Endothelial cell of umbilical vein (primary cell): ENCODE results near the gene MGST2. TPM values are rescaled to one million over a fixed set of nuclear protein-coding genes. Genes with fewer than 3 reads are reported as not detected.

Experiments used
- BruUV-seq: library from RNA; stranded (reverse); fragments of 400-500 nt; replicated peaks from 2 replicates; lab custom pipeline; 2021; lab: Mats Ljungman, UMichigan
- CTCF ChIA-PET: fragments of 300-600, 350-600 bp; sonication (Branson Sonifier 250); formaldehyde crosslinking; loops from one replicate; lab custom pipeline; 2021; ENCODE audit warnings: antibody characterized with exemption, inconsistent platforms; lab: Charles Lee
- POLR2A ChIA-PET: fragments of 300-600, 350-600 bp; sonication (Branson Sonifier 250); formaldehyde crosslinking; loops from one replicate; lab custom pipeline; 2021; ENCODE audit warnings: antibody characterized with exemption, inconsistent platforms; lab: Charles Lee
- DNase-seq: peaks from one replicate; pipeline ENCODE4 v3.0.0-alpha.2; 2011; ENCODE audit warnings: low read depth, low spot score
- FAIRE-seq: peaks from 2 replicates; lab custom pipeline; 2011; peaks lifted over from hg19 to GRCh38; lab: Jason Lieb, UNC
- H2AFZ ChIP-seq: 2 replicates; pipeline ENCODE4 v1.6.0; 2012; ENCODE audit warnings: low read depth, low read length, control low read depth, inconsistent platforms
- H3K27ac ChIP-seq: 2 replicates; pipeline ENCODE4 v1.5.1; 2011; ENCODE audit warnings: low read depth, mild to moderate bottlenecking, control low read depth, low read length, moderate library complexity; ENCODE audit not compliant: insufficient read depth
- H3K27me3 ChIP-seq, 2 experiments: 2 replicates each; pipeline versions ENCODE4 v1.6.0 to v1.6.1; 2011; ENCODE audit warnings: low read length in 2 of 2, mixed read lengths in 1 of 2; ENCODE audit not compliant: control insufficient read depth in 2 of 2, insufficient read depth in 2 of 2
- H3K36me3 ChIP-seq, 2 experiments: 2 replicates in 1 of 2; 3 replicates in 1 of 2; pipeline ENCODE4 v1.5.1; 2011; ENCODE audit warnings: low read length in 2 of 2, mild to moderate bottlenecking in 1 of 2, moderate library complexity in 1 of 2; ENCODE audit not compliant: control insufficient read depth in 2 of 2, insufficient read depth in 2 of 2; ENCODE audit errors: extremely low read depth in 1 of 2
- H3K4me1 ChIP-seq: 3 replicates; pipeline ENCODE4 v1.5.1; 2011; ENCODE audit warnings: mild to moderate bottlenecking, low read length; ENCODE audit not compliant: control insufficient read depth, insufficient read depth; ENCODE audit errors: extremely low read depth
- H3K4me2 ChIP-seq: 2 replicates; pipeline ENCODE4 v1.6.1; 2011; ENCODE audit warnings: low read length, control low read depth, mixed read lengths; ENCODE audit not compliant: insufficient read depth
- H3K4me3 ChIP-seq, 3 experiments: fragments of 200-600 bp in 1 of 3; sonication (generic), shearing (Covaris generic) in 1 of 3; replicated peaks in 1 of 3; 2 replicates each; pipeline ENCODE4 v1.5.1; 2011 to 2016; ENCODE audit warnings: control low read depth in 3 of 3, low read length in 3 of 3, mild to moderate bottlenecking in 2 of 3, inconsistent platforms in 1 of 3, low read depth in 1 of 3, moderate library complexity in 1 of 3; ENCODE audit not compliant: insufficient read depth in 1 of 3
- H3K79me2 ChIP-seq: 2 replicates; pipeline ENCODE4 v1.6.0; 2012; ENCODE audit warnings: low read length, inconsistent platforms; ENCODE audit not compliant: control insufficient read depth, insufficient read depth
- H3K9ac ChIP-seq: replicated peaks from 2 replicates; pipeline ENCODE3; 2011; ENCODE audit warnings: low read length, control low read depth; ENCODE audit not compliant: insufficient read depth; ENCODE audit errors: extremely low read depth
- H3K9me1 ChIP-seq: replicated peaks from 3 replicates; pipeline ENCODE4 v1.6.0; 2011; ENCODE audit warnings: mild to moderate bottlenecking, low read length; ENCODE audit not compliant: control insufficient read depth, insufficient read depth; ENCODE audit errors: extremely low read depth
- H3K9me3 ChIP-seq: replicated peaks from 2 replicates; pipeline ENCODE4 v1.5.1; 2012; ENCODE audit warnings: low read length, inconsistent platforms; ENCODE audit not compliant: control insufficient read depth, insufficient read depth
- H4K20me1 ChIP-seq: replicated peaks from 2 replicates; pipeline ENCODE3; 2011; ENCODE audit warnings: mild to moderate bottlenecking, low read length; ENCODE audit not compliant: control insufficient read depth, insufficient read depth; ENCODE audit errors: extremely low read depth
- CTCF ChIP-seq, 2 donors: IDR thresholded peaks; 1 replicate in 1 of 2; 2 replicates in 1 of 2; pipeline ENCODE4 v1.5.1; 2011; ENCODE audit warnings: low read length in 2 of 2, mild to moderate bottlenecking in 2 of 2, moderate library complexity in 2 of 2, control low read depth in 1 of 2, inconsistent platforms in 1 of 2, low read depth in 1 of 2; ENCODE audit not compliant: insufficient read depth in 1 of 2; ENCODE audit errors: extremely low read depth in 1 of 2
- EZH2 ChIP-seq: IDR thresholded peaks from 2 replicates; pipeline ENCODE4 v1.6.1; 2012; ENCODE audit warnings: borderline replicate concordance, low read depth, mild to moderate bottlenecking, moderate library complexity, low read length, inconsistent platforms; ENCODE audit not compliant: severe bottlenecking
- FOS ChIP-seq: IDR thresholded peaks from 2 replicates; pipeline ENCODE4 v1.6.1; 2011; ENCODE audit warnings: mild to moderate bottlenecking, low read length, moderate library complexity, borderline replicate concordance; ENCODE audit not compliant: insufficient read depth
- GATA2 ChIP-seq: IDR thresholded peaks from 2 replicates; pipeline ENCODE4 v1.7.0; 2011; ENCODE audit warnings: low read depth, mild to moderate bottlenecking, moderate library complexity, mixed read lengths, low read length; ENCODE audit not compliant: insufficient read length, insufficient read depth
- JUN ChIP-seq: IDR thresholded peaks from 2 replicates; pipeline ENCODE4 v1.6.1; 2011; ENCODE audit warnings: borderline replicate concordance, low read depth; ENCODE audit not compliant: insufficient read length, insufficient read depth
- MYC ChIP-seq: IDR thresholded peaks from one replicate; pipeline ENCODE4 v1.6.1; 2011; ENCODE audit warnings: mild to moderate bottlenecking, low read depth, low read length
- POLR2A ChIP-seq: IDR thresholded peaks from 2 replicates; pipeline ENCODE4 v1.6.1; 2012; ENCODE audit warnings: low read depth, mild to moderate bottlenecking, control low read depth, low read length
- POLR2AphosphoS5 ChIP-seq: IDR thresholded peaks from 2 replicates; pipeline ENCODE4 v1.6.1; 2012; ENCODE audit warnings: low read depth, mild to moderate bottlenecking, control low read depth, low read length, moderate library complexity; ENCODE audit not compliant: insufficient read depth
- dilution Hi-C: fragments of 300-500 bp; cut with MboI; formaldehyde crosslinking; loops from one replicate; pipeline ENCODE4 v1.15.0; 2019; ENCODE audit warnings: low sequenced_read_pairs; ENCODE audit not compliant: extremely low pct_ligation_motif_present
- intact Hi-C: fragments of 100-400 bp; cut with micrococcal nuclease; formaldehyde crosslinking; loops from one replicate; pipeline ENCODE4 v1.10.0; 2022
- polyA plus RNA-seq, 4 experiments: library from polyadenylated mRNA; depleted of rRNA in 3 of 4; stranded (reverse) in 3 of 4; unstranded in 1 of 4; fragments of >200 nt; gene quantifications; 2 replicates each; pipeline versions ENCODE4 v1.2.1 to v1.2.3, GENCODE V29; 2011 to 2012; ENCODE audit warnings: missing spikeins in 1 of 4
- total RNA-seq: library from RNA; stranded (reverse); gene quantifications from 2 replicates; pipeline ENCODE4 v1.2.3, GENCODE V29; 2021
- TF ChIP-seq, protein P1 (sequence below): IDR thresholded peaks from 2 replicates; pipeline ENCODE4 v1.6.1; 2011; ENCODE audit not compliant: insufficient read depth, insufficient read length

Gene MGST2
- total and polyA plus RNA-seq, 2 donors (not counting 3 experiments of a cell fraction or from before 2014, with no cell fraction given), result 64.3 to 78.9 TPM

DNA sequence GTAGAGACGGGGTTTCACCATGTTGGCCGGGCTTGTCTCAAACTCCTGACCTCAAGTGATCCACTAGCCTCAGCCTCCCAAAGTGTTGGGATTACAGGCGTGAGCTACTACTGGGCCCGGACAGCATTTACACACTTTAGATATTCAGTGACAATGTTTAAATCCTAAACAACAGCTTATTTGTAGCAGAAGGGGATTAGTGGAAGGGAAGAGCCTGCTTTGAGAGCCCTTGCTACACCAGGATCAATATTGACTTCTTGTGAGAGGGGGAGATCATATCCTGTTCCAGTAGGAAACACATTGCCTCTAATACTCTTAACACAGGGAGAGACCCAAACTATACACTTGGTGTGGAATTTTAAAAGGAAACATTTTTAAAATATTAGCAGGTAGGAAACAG lies 7.1 kb downstream of the MGST2 start:
- Histone ChIP-seq H3K27ac (no peak overlapping the region), H4K20me1 (no peaks in the 10 kb centered on the region), H3K9me3 (no peaks in the 10 kb centered on the region), H2AFZ (no peak overlapping the region), H3K79me2 (peaks cover 3% of the 10 kb centered on the region), H3K4me1 (peaks cover 1% of the 10 kb centered on the region), H3K9me1 (no peaks in the 10 kb centered on the region), H3K4me2 (no peak overlapping the region), H3K9ac (no peak overlapping the region), H3K4me3 (no peak overlapping the region), H3K36me3 (no peaks in the 10 kb centered on the region), H3K27me3 (no peaks in the 10 kb centered on the region)
- intact Hi-C loops (no loop called here), dilution Hi-C loops (no loop called here)
- TF ChIP-seq POLR2AphosphoS5 (no peak), CTCF (IDR thresholded peaks at IDR 0.05; ENCODE audit: extremely low read depth in 1 of 2, insufficient read depth in 1 of 2, low read depth in 1 of 2, low read length in 2 of 2) (no peak), EZH2 (no peak), FOS (no peak), GATA2 (no peak), JUN (no peak), POLR2A (no peak), MYC (no peak)
- TF ChIP-seq, protein P1, sequence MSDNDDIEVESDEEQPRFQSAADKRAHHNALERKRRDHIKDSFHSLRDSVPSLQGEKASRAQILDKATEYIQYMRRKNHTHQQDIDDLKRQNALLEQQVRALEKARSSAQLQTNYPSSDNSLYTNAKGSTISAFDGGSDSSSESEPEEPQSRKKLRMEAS, result no peak
- no peak for DNase-seq
- CTCF ChIA-PET, result interaction anchor here (1.5 kb wide), 2 partner anchors 8 to 22 kb away, joined by 3 read pairs; no protein-coding TSS in a partner anchor
- BruUV-seq, result no TSS peak
- POLR2A ChIA-PET, result no interaction called here
- FAIRE-seq, result no peak
